Keratinocyte (primary cell): ENCODE data around the gene TAS1R3.

ENCODE experiments used
- CTCF ChIP-seq, 3 experiments: IDR thresholded peaks in 1 of 3; conservative IDR thresholded peaks in 1 of 3; optimal IDR thresholded peaks in 1 of 3; 2 replicates in 2 of 3; 3 replicates in 1 of 3; pipeline versions ENCODE3 to v1.5.1; 2011; ENCODE audit warnings: low read length in 3 of 3, mild to moderate bottlenecking in 3 of 3, moderate library complexity in 2 of 3, control low read depth in 1 of 3, inconsistent platforms in 1 of 3; ENCODE audit not compliant: insufficient read depth in 2 of 3; ENCODE audit errors: extremely low read depth in 1 of 3
- EZH2 ChIP-seq: IDR thresholded peaks from one replicate; pipeline ENCODE4 v1.6.1; 2012; ENCODE audit warnings: inconsistent platforms, mild to moderate bottlenecking, low read length, moderate library complexity

GRCh38 chr1:1340185-1340584 is 9.1 kb downstream of the TAS1R3 start:
- TF ChIP-seq CTCF (optimal IDR thresholded peaks at IDR 0.05 in 1 of 3, IDR thresholded peaks at IDR 0.05 in 1 of 3, conservative IDR thresholded peaks at IDR 0.05 in 1 of 3; ENCODE audit: extremely low read depth in 1 of 3, insufficient read depth in 2 of 3, low read length in 3 of 3) (no peak), EZH2 (no peak)
